SK-N-SH treated with all-trans-retinoic acid at 6 μM for 48 hours (cell line): ENCODE measurements around the gene EPHB2.

Experiments
- ARNTL ChIP-seq: fragments of 450-650 bp; formaldehyde crosslinking; IDR thresholded peaks from 2 replicates; pipeline ENCODE4 v1.5.0; 2020; ENCODE audit warnings: low read depth, mild to moderate bottlenecking, moderate library complexity, borderline replicate concordance
- BACH2 ChIP-seq: fragments of 250-450 bp; sonication (Bioruptor Pico); IDR thresholded peaks from 2 replicates; pipeline ENCODE4 v1.9.0; 2021; ENCODE audit warnings: mild to moderate bottlenecking, borderline replicate concordance
- CSDC2 ChIP-seq: fragments of 250-450 bp; sonication (Bioruptor Pico); IDR thresholded peaks from 2 replicates; pipeline ENCODE4 v1.5.0; 2020; ENCODE audit warnings: mild to moderate bottlenecking, moderate library complexity
- ESRRG ChIP-seq: fragments of 250-450 bp; sonication (Bioruptor Pico); IDR thresholded peaks from 2 replicates; pipeline ENCODE4 v1.6.1; 2021; ENCODE audit warnings: mild to moderate bottlenecking
- PPARA ChIP-seq: fragments of 250-450 bp; sonication (Bioruptor Pico); IDR thresholded peaks from 2 replicates; pipeline ENCODE4 v1.5.0; 2020; ENCODE audit warnings: mild to moderate bottlenecking, borderline replicate concordance
- SNAI2 ChIP-seq: fragments of 250-450 bp; sonication (Bioruptor Pico); IDR thresholded peaks from 2 replicates; pipeline ENCODE4 v1.5.0; 2020; ENCODE audit warnings: mild to moderate bottlenecking, moderate library complexity
- TCF4 ChIP-seq: fragments of 250-450 bp; sonication (Bioruptor Pico); IDR thresholded peaks from 2 replicates; pipeline ENCODE4 v1.8.0; 2021; ENCODE audit warnings: mild to moderate bottlenecking, moderate library complexity, borderline replicate concordance
- ZFP30 ChIP-seq: fragments of 450-650 bp; formaldehyde crosslinking; IDR thresholded peaks from 2 replicates; pipeline ENCODE4 v1.5.0; 2022; ENCODE audit warnings: mild to moderate bottlenecking, moderate library complexity
- ZNF8 ChIP-seq: fragments of 450-650 bp; formaldehyde crosslinking; IDR thresholded peaks from 2 replicates; pipeline ENCODE4 v1.5.0; 2020; ENCODE audit warnings: mild to moderate bottlenecking, moderate library complexity
- TF ChIP-seq, protein P1 (sequence below): fragments of 250-450 bp; sonication (Bioruptor Pico); IDR thresholded peaks from 2 replicates; pipeline ENCODE4 v1.8.0; 2020; ENCODE audit warnings: mild to moderate bottlenecking, moderate library complexity, borderline replicate concordance
- TF ChIP-seq, protein P2 (sequence below): fragments of 250-450 bp; sonication (Bioruptor Pico); IDR thresholded peaks from 2 replicates; pipeline ENCODE4 v1.5.1; 2020; ENCODE audit warnings: low read depth, mild to moderate bottlenecking, moderate library complexity
- TF ChIP-seq, protein P3 (sequence below): fragments of 250-450 bp; sonication (Bioruptor Pico); IDR thresholded peaks from 2 replicates; pipeline ENCODE4 v1.5.1; 2021; ENCODE audit warnings: mild to moderate bottlenecking, moderate library complexity
- TF ChIP-seq, protein P4 (sequence below): fragments of 250-450 bp; sonication (Bioruptor Pico); IDR thresholded peaks from 2 replicates; pipeline ENCODE4 v1.8.0; 2021; ENCODE audit warnings: low read depth, mild to moderate bottlenecking, moderate library complexity, borderline replicate concordance

DNA sequence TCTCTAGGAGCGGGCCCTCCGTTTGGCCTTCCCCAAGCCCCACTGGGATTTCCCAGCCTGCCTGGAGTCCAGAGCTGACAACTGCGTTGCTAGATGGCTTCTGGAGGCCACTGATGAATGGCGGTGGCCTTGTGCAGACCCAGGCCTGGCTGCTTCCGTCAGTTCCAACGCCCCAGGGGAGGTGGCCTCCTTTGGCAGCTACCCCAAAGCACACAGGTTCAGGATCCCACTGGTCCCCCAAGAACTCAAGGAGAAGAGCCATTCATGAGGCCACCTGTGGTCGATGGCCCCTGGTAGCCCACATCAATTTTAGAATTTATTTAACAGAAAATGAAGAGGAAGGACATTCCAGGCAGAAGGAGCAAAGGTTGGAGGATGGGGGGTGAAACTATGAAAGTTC is 176.9 kb downstream of the EPHB2 start:
- TF ChIP-seq, protein P1, sequence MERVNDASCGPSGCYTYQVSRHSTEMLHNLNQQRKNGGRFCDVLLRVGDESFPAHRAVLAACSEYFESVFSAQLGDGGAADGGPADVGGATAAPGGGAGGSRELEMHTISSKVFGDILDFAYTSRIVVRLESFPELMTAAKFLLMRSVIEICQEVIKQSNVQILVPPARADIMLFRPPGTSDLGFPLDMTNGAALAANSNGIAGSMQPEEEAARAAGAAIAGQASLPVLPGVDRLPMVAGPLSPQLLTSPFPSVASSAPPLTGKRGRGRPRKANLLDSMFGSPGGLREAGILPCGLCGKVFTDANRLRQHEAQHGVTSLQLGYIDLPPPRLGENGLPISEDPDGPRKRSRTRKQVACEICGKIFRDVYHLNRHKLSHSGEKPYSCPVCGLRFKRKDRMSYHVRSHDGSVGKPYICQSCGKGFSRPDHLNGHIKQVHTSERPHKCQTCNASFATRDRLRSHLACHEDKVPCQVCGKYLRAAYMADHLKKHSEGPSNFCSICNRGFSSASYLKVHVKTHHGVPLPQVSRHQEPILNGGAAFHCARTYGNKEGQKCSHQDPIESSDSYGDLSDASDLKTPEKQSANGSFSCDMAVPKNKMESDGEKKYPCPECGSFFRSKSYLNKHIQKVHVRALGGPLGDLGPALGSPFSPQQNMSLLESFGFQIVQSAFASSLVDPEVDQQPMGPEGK (CRISPR knock-in tag), result no peak
- TF ChIP-seq BACH2 (CRISPR knock-in tag) (no peak), ARNTL (CRISPR knock-in tag) (no peak), SNAI2 (CRISPR knock-in tag) (no peak), ZFP30 (CRISPR knock-in tag) (no peak), PPARA (no peak), CSDC2 (CRISPR knock-in tag) (no peak), TCF4 (no peak), ZNF8 (CRISPR knock-in tag) (no peak), ESRRG (CRISPR knock-in tag) (no peak)
- TF ChIP-seq, protein P2, sequence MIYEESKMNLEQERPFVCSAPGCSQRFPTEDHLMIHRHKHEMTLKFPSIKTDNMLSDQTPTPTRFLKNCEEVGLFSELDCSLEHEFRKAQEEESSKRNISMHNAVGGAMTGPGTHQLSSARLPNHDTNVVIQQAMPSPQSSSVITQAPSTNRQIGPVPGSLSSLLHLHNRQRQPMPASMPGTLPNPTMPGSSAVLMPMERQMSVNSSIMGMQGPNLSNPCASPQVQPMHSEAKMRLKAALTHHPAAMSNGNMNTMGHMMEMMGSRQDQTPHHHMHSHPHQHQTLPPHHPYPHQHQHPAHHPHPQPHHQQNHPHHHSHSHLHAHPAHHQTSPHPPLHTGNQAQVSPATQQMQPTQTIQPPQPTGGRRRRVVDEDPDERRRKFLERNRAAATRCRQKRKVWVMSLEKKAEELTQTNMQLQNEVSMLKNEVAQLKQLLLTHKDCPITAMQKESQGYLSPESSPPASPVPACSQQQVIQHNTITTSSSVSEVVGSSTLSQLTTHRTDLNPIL (CRISPR knock-in tag), result no peak
- TF ChIP-seq, protein P3, sequence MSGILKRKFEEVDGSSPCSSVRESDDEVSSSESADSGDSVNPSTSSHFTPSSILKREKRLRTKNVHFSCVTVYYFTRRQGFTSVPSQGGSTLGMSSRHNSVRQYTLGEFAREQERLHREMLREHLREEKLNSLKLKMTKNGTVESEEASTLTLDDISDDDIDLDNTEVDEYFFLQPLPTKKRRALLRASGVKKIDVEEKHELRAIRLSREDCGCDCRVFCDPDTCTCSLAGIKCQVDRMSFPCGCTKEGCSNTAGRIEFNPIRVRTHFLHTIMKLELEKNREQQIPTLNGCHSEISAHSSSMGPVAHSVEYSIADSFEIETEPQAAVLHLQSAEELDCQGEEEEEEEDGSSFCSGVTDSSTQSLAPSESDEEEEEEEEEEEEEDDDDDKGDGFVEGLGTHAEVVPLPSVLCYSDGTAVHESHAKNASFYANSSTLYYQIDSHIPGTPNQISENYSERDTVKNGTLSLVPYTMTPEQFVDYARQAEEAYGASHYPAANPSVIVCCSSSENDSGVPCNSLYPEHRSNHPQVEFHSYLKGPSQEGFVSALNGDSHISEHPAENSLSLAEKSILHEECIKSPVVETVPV (CRISPR knock-in tag), result no peak
- TF ChIP-seq, protein P4, sequence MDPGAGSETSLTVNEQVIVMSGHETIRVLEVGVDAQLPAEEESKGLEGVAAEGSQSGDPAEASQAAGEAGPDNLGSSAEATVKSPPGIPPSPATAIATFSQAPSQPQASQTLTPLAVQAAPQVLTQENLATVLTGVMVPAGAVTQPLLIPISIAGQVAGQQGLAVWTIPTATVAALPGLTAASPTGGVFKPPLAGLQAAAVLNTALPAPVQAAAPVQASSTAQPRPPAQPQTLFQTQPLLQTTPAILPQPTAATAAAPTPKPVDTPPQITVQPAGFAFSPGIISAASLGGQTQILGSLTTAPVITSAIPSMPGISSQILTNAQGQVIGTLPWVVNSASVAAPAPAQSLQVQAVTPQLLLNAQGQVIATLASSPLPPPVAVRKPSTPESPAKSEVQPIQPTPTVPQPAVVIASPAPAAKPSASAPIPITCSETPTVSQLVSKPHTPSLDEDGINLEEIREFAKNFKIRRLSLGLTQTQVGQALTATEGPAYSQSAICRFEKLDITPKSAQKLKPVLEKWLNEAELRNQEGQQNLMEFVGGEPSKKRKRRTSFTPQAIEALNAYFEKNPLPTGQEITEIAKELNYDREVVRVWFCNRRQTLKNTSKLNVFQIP, result no peak
